B cell (primary cell): ENCODE data around the gene CTNNA3. TPM values are rescaled to one million over a fixed set of nuclear protein-coding genes. Genes with fewer than 3 reads are reported as not detected.

Experiments
- ATAC-seq: fragments of 200-7000 bp; cut with Tn5 transposase; one replicate; pipeline ENCODE4 v1.10.0; 2021; ENCODE audit warnings: low read depth, mild to moderate bottlenecking, moderate number of reproducible peaks, moderate library complexity
- CTCF ChIA-PET: fragments of 350-600 bp; sonication (Branson Sonifier 250); formaldehyde crosslinking; loops from one replicate; lab custom pipeline; 2021; ENCODE audit warnings: antibody characterized with exemption, inconsistent platforms; lab: Charles Lee
- POLR2A ChIA-PET: fragments of 350-600 bp; sonication (Branson Sonifier 250); formaldehyde crosslinking; loops from one replicate; lab custom pipeline; 2021; ENCODE audit warnings: antibody characterized with exemption; lab: Charles Lee
- DNase-seq: peaks from one replicate; pipeline ENCODE4 v3.0.0; 2013
- H2AFZ ChIP-seq: 2 replicates; pipeline ENCODE4 v1.6.1; 2012; ENCODE audit warnings: mild to moderate bottlenecking, low read depth, low read length; ENCODE audit not compliant: insufficient read depth, poor library complexity, severe bottlenecking
- H3K27ac ChIP-seq, 2 donors: 1 replicate in 1 of 2; 2 replicates in 1 of 2; pipeline ENCODE4 v1.5.1; 2012 to 2013; ENCODE audit warnings: low read length in 2 of 2, mild to moderate bottlenecking in 2 of 2, moderate library complexity in 1 of 2
- H3K27me3 ChIP-seq, 4 experiments: fragments of 200-600 bp in 1 of 4; sonication (generic) in 1 of 4; replicated peaks in 1 of 4; 1 replicate in 2 of 4; 2 replicates in 2 of 4; pipeline versions ENCODE4 v1.6.1 to v1.7.0; 2013 to 2016; ENCODE audit warnings: low read length in 3 of 4, mild to moderate bottlenecking in 2 of 4, mixed read lengths in 1 of 4, moderate library complexity in 1 of 4; ENCODE audit not compliant: insufficient read depth in 4 of 4, control insufficient read depth in 3 of 4; ENCODE audit errors: control extremely low read depth in 1 of 4
- H3K36me3 ChIP-seq, 2 experiments: replicated peaks in 1 of 2; 1 replicate in 1 of 2; 2 replicates in 1 of 2; pipeline versions ENCODE4 v1.6.1 to v1.7.1; 2013; ENCODE audit warnings: low read length in 1 of 2; ENCODE audit not compliant: insufficient read depth in 2 of 2, control insufficient read depth in 1 of 2; ENCODE audit errors: control extremely low read depth in 1 of 2, extremely low read depth in 1 of 2
- H3K4me1 ChIP-seq, 2 donors: fragments of 200-600 bp in 1 of 2; sonication (generic) in 1 of 2; 1 replicate in 1 of 2; 2 replicates in 1 of 2; pipeline versions ENCODE4 v1.5.1 to v1.6.1; 2013 to 2017; ENCODE audit warnings: low read length in 2 of 2; ENCODE audit not compliant: control insufficient read depth in 2 of 2, insufficient read depth in 2 of 2
- H3K4me2 ChIP-seq: replicated peaks from 2 replicates; pipeline ENCODE3; 2012; ENCODE audit warnings: mild to moderate bottlenecking, low read depth, low read length; ENCODE audit not compliant: poor library complexity, severe bottlenecking
- H3K4me3 ChIP-seq, 5 experiments: fragments of 200-600 bp in 1 of 5; sonication (generic) in 1 of 5; 1 replicate in 3 of 5; 2 replicates in 2 of 5; pipeline versions ENCODE4 v1.5.1 to v1.7.0; 2011 to 2016; ENCODE audit warnings: low read length in 4 of 5, mild to moderate bottlenecking in 4 of 5, low read depth in 2 of 5, control low read depth in 1 of 5, moderate library complexity in 1 of 5; ENCODE audit not compliant: insufficient read depth in 1 of 5; ENCODE audit errors: control extremely low read depth in 1 of 5, extremely low read depth in 1 of 5
- H3K79me2 ChIP-seq: fragments of 200-600 bp; sonication (generic); one replicate; pipeline ENCODE4 v1.6.0; 2016; ENCODE audit warnings: low read length; ENCODE audit not compliant: control insufficient read depth, insufficient read depth
- H3K9ac ChIP-seq: fragments of 200-600 bp; sonication (generic); 2 replicates; pipeline ENCODE4 v1.6.1; 2017; ENCODE audit warnings: mild to moderate bottlenecking, low read length, moderate library complexity
- H3K9me3 ChIP-seq, 3 donors: one replicate each; pipeline versions ENCODE4 v1.6.1 to v1.7.1; 2013; ENCODE audit warnings: low read length in 2 of 3; ENCODE audit not compliant: control insufficient read depth in 2 of 3, insufficient read depth in 1 of 3; ENCODE audit errors: control extremely low read depth in 1 of 3
- H4K20me1 ChIP-seq: 2 replicates; pipeline ENCODE4 v1.6.0; 2012; ENCODE audit warnings: mild to moderate bottlenecking, low read length; ENCODE audit not compliant: insufficient read depth, control insufficient read depth, poor library complexity, severe bottlenecking
- H3K27ac Mint-ChIP-seq: one replicate; pipeline ENCODE4 v1.8.0; 2021; ENCODE audit warnings: mixed read lengths
- H3K27me3 Mint-ChIP-seq: one replicate; pipeline ENCODE4 v1.8.0; 2021; ENCODE audit warnings: mixed read lengths
- H3K4me1 Mint-ChIP-seq: one replicate; pipeline ENCODE4 v1.8.0; 2021; ENCODE audit warnings: mixed read lengths
- H3K4me3 Mint-ChIP-seq: one replicate; pipeline ENCODE4 v1.8.0; 2021; ENCODE audit warnings: mixed read lengths
- H3K9me3 Mint-ChIP-seq: one replicate; pipeline ENCODE4 v1.8.0; 2022; ENCODE audit warnings: mixed read lengths; ENCODE audit not compliant: insufficient read depth
- CTCF ChIP-seq: fragments of 200-600 bp; IDR thresholded peaks from one replicate; pipeline ENCODE4 v1.8.0; 2022; ENCODE audit warnings: antibody characterized with exemption, mild to moderate bottlenecking
- EZH2 ChIP-seq: IDR thresholded peaks from 2 replicates; pipeline ENCODE4 v1.6.1; 2012; ENCODE audit warnings: borderline replicate concordance, low read depth, mild to moderate bottlenecking, moderate library complexity, low read length; ENCODE audit not compliant: insufficient read depth, poor library complexity, severe bottlenecking
- WGBS: methylation state at CpG from one replicate; pipeline ENCODE4 v1.1.5; 2013; ENCODE audit warnings: missing lambda C conversion rate; ENCODE audit not compliant: insufficient coverage; 5-methylcytosine and 5-hydroxymethylcytosine counted together
- intact Hi-C: fragments of 100-400 bp; cut with micrococcal nuclease; formaldehyde crosslinking; loops from one replicate; pipeline ENCODE4 v1.10.0; 2022
- polyA plus RNA-seq: library from polyadenylated mRNA; depleted of rRNA; stranded (reverse); fragments of >200 nt; gene quantifications from 2 replicates; pipeline ENCODE4 v1.2.3, GENCODE V29; 2012
- total RNA-seq, 2 donors: library from RNA; stranded (reverse); fragments of 120-200 nt in 1 of 2; gene quantifications; 1 replicate in 1 of 2; 2 replicates in 1 of 2; pipeline versions ENCODE4 v1.2.3 to v1.2.4, GENCODE V29; 2013 to 2022

CTNNA3 gene
- total and polyA plus RNA-seq, 2 donors (not counting 1 experiment from before 2014, with no cell fraction given), result 0.01 TPM; not detected in 1

- TF ChIP-seq CTCF, result no peak
- no peak for TF ChIP-seq EZH2
- Mint-ChIP-seq H3K4me3 (no peak overlapping the region), H3K4me1 (no peaks in the 10 kb centered on the region), H3K27ac (no peak overlapping the region), H3K9me3 (no peaks in the 10 kb centered on the region), H3K27me3 (no peaks in the 10 kb centered on the region)
- ATAC-seq, result no peak
- no CpG with 5 or more reads among the region's 1 CpG for WGBS
- ChIA-PET POLR2A (no interaction called here), CTCF (no interaction called here)
- DNase-seq, result no peak
- Histone ChIP-seq H3K9ac (no peak overlapping the region), H3K27ac (no peak overlapping the region), H3K4me2 (no peak overlapping the region), H3K27me3 (no peaks in the 10 kb centered on the region), H3K4me1 (no peaks in the 10 kb centered on the region), H2AFZ (no peak overlapping the region), H3K9me3 (no peaks in the 10 kb centered on the region), H3K79me2 (no peaks in the 10 kb centered on the region), H3K4me3 (no peak overlapping the region), H3K36me3 (no peaks in the 10 kb centered on the region), H4K20me1 (no peaks in the 10 kb centered on the region)
- intact Hi-C loops, result no loop called here
These were observed 680.8 kb downstream of the CTNNA3 start for GRCh38 chr10:67015225-67015624.

GRCh38 chr10:67011981-67012380 lies 684.0 kb downstream of the CTNNA3 start:
- no peaks in the 10 kb centered on the region for H3K9me3 Mint-ChIP-seq
- no peak overlapping the region for H3K27ac ChIP-seq
- H4K20me1 ChIP-seq, result no peaks in the 10 kb centered on the region
- no peak overlapping the region for H3K4me2 ChIP-seq
- H3K4me1 Mint-ChIP-seq, result no peaks in the 10 kb centered on the region
- H3K9ac ChIP-seq, result no peak overlapping the region
- H3K27ac Mint-ChIP-seq, result no peak overlapping the region
- WGBS, result 89% methylated on average over 1 of the region's 3 CpGs
- H3K9me3 ChIP-seq, result no peaks in the 10 kb centered on the region
- H3K27me3 ChIP-seq, result no peaks in the 10 kb centered on the region
- H3K4me3 ChIP-seq, result no peak overlapping the region
- no peaks in the 10 kb centered on the region for H3K36me3 ChIP-seq
- intact Hi-C loops, result no loop called here
- CTCF ChIA-PET, result no interaction called here
- no peaks in the 10 kb centered on the region for H3K27me3 Mint-ChIP-seq
- DNase-seq, result no peak
- no peaks in the 10 kb centered on the region for H3K4me1 ChIP-seq
- no peak for TF ChIP-seq EZH2
- TF ChIP-seq CTCF, result no peak
- H3K79me2 ChIP-seq, result no peaks in the 10 kb centered on the region
- H2AFZ ChIP-seq, result no peak overlapping the region
- POLR2A ChIA-PET, result no interaction called here
- ATAC-seq, result no peak
- H3K4me3 Mint-ChIP-seq, result no peak overlapping the region
